NCI-H226 (cell line): Measurements from ENCODE around the gene RANBP9.
A peak's percentile ranks its signal among the peaks of the same experiment; 100 is the strongest.

ENCODE experiments used
- DNase-seq: peaks from one replicate; pipeline ENCODE4 v3.0.0-alpha.2; 2015

Gene RANBP9

GRCh38 chr6:13677878-13678254 lies 33.8 kb downstream of the RANBP9 start:
- DNase-seq, result no peak

DNA sequence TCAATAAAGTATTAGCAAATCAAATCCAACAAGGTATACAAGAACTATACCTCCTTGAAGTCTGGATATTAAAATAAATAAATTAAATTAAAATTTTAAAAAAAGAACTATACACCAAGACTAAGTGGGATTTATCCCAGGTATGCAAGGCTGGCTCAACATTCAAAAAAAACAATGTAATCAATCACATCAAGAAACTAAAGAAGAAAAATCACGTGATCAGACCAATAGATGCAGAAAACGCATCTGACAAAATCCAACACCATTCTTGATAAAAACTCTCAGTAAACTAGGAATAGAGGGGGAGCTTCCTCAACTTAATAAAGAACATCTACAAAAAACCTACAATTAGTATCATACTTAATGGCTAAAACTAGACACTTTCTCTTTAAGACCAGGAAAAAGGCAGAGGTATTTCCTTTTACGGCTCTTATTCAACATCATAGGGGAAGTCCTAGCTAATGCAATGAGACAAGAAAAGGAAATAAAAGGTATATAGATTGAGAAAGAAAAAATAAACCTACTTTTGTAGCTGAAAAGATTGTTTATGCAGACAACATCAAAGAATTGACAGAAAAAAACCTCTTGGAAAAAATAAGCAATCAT lies 35.0 kb downstream of the RANBP9 start:
- DNase-seq, result no peak

GRCh38 chr6:13674533-13675190 lies 37.0 kb downstream of the RANBP9 start:
- no peak for DNase-seq

GRCh38 chr6:13673825-13674444 lies 37.7 kb downstream of the RANBP9 start:
- DNase-seq, result no peak

- DNase-seq, result no peak
These were observed 38.3 kb downstream of the RANBP9 start for GRCh38 chr6:13673368-13673767.

- no peak for DNase-seq
These were observed 38.7 kb downstream of the RANBP9 start for GRCh38 chr6:13672904-13673303.

GRCh38 chr6:13671548-13672127 lies 40.0 kb downstream of the RANBP9 start:
- no peak for DNase-seq

DNA sequence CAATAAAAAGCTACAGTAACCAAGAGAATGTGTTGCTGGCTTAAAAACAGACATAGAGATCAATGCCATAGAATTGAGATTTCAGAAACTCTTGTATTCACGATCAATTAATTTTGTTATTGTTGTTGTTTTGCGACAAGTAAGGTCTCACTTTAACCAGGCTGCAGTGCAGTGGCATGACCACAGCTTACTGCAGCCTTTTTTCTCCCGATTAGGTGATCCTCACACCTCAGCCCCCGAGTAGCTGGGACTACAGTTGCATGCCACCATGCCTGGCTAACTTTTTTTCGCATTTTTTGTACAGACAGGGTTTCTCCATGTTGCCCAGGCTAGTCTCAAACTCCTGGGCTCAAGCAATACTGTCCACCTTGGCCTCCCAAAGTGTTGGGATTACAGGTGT lies 42.2 kb downstream of the RANBP9 start:
- DNase-seq, result no peak

GRCh38 chr6:13668291-13668928 lies 43.2 kb downstream of the RANBP9 start:
- DNase-seq, result peak; percentile 59

GRCh38 chr6:13667655-13668054 lies 44.0 kb downstream of the RANBP9 start:
- no peak for DNase-seq

DNA sequence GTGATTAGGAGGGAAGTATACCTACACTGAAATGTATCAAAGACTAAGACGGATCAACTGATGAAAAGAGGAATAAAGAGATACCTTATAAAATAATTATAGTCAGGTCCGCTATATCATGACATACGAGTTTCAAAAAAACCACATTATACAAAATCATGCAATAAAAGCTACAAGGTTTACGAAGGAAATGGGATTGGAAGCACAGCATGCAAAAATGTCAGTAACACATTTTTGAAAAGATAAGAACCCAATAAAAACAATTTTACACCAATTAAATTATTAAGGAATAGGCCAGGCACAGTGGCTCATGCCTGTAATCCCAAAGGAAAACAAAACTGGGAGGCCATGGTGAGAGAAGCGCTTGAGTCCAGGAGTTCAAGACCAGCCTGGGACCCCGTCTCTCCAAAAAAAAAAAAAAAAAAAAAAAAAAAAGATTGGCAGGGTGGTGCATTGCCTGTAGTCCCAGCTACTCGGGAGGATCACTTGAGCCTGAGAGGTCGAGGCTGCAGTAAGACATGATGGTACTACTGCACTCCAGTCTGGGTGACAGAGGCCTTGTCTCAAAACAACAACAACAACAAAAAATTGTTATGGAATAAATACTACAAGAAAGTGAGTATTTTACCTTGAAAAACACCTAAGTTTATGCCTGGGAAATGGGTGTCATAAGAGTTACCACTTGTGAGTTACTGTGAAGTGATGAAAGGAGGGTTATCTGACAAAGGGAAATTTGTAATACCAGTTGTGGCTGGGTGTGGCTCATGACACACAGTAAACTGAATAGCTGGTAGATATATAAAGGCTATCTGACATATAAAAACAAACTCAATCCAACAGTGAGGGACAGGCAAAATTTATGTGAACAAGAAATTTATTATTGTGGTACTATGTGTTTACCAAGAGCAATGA lies 45.2 kb downstream of the RANBP9 start:
- peak; percentile 52 for DNase-seq

DNA sequence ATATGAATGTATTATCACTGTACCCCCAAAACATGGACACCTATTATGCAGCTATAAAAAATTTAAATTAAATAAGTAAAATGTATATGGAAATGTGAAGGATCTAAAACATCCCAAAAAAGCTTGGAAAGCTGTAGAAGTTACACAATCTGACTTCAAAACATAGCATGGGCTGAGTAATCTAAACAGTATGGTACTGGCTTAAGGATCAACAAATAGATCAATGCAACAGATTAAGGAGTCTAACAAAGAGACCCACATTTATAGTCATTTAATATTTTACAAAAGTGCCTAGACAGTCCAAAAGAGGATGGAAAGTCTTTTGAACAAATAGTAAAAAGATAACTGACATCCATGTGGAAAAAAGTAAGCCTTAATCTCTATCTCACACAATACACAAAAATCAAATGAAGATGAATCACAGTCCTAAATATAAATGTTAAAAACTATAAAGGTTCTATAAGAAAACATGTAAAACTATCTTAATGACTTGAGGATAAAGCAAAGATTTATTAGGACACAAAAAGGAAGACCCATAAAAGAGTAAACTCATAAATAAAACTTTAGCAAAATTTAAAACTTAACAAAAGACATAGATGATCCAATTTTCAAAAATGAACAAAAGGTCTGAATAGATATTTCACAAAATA lies 46.8 kb downstream of the RANBP9 start:
- DNase-seq, result no peak

DNA sequence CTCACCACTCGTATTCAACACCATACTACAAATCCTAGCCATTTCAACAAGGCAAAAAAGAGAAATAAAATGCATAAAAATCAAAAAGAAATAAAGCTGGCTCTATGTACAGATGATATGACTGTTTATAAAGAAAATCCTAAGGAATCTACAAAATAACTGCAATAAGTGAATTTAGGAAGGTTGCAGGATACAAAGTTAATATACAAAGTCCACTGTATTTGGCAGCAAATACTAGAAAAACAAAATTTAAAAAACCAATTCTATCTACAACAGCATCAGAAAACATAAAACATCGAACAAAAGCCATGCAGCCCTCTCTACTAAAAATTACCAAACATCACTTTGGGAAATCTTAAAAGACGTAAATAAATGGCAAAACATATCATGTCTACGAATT lies 47.6 kb downstream of the RANBP9 start:
- DNase-seq, result no peak

- no peak for DNase-seq
These were observed 48.8 kb downstream of the RANBP9 start for GRCh38 chr6:13662651-13663334.

GRCh38 chr6:13661647-13662046 lies 50.0 kb downstream of the RANBP9 start:
- no peak for DNase-seq

DNA sequence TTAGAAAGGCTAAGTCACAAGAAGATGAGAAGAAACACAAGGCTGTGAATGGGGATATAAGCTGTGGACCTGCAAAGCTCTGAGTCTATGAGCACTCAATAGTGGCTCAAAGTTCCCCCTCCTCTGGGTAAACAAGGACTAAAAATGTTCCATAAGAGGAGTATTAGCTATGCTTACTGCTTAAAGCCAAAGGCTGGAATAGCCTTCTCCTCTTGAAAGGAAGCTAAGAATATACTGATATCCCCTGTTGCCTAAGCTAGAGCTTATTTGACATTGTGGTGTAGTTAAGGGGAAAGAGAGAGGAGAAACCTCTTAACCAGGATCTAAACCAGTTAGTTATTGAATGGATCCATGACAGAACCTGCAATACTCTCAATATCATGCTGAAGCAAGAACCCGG lies 50.7 kb downstream of the RANBP9 start:
- DNase-seq, result no peak

GRCh38 chr6:13660273-13660672 lies 51.4 kb downstream of the RANBP9 start:
- DNase-seq, result no peak

DNA sequence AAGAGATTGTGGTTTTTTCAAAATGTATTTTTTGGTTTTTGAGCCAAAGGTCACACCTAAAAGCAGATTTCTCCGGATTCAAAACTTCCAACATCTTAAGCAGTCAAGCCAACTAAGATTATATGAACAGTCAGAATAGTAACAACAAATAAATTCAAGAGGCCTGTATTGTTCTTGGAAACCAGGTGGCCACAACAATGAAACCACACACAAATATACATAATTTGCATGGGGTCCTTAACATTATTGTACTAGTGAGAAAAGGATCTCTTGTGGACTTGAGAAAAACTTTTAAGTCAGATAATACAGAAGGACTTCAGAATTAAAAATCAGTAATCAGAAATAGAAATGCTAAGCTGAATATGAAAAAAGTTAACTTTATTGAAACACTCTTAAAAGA lies 55.9 kb downstream of the RANBP9 start:
- no peak for DNase-seq

DNA sequence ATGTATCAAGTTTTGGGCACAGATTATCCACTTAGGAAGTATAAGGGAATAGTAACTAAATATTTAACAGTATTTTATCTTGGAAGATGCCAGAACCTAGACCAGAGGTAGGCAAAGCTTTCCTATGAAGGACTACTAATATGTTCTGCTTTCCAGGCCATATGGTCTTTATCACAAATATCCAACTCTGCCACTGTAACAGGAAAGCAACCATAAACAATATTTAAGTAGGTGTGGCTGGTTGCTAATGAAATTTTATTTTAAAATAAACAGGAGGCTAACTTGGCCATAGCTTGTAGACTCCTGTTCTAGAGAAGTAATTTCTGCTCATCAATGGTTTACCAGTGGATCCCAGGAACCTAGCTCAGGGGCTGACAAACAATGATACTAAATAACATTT lies 57.1 kb downstream of the RANBP9 start:
- no peak for DNase-seq

DNA sequence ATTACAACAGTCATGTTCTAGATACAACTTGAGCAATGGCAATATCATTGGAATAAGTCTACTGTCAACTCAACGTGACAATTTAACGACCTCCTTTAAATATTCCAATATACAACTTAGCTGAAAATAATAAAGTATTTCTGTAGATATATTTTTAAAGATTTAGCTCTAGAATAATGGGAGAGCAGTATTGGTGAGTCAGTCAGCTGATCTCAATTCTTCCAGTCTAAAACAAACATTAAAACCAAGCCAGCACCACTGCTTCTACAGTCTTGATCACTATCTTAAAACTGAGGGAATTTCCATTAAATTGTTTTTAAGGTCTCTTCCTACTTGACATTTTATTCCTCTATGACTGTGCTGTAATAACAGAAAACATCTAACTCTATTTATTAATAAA lies 58.3 kb downstream of the RANBP9 start:
- DNase-seq, result no peak

DNA sequence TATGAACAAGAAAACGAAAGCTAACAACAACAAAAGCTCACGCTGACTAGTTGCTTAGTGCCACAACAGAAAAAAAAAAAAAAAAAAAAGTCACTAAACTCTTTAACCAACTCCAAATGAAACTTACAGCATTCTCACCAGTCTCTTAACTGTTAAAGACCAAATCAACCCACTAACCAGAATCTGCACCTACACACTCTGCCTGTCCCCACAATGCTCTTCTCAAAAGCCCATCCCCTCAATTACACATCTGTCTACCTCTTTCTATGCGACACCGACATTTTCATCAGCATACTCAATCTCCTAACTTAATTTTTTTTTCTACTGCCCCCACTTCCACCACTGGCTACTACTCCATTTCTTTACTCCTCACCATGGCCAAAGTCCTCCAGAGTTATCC lies 62.2 kb downstream of the RANBP9 start:
- no peak for DNase-seq

DNA sequence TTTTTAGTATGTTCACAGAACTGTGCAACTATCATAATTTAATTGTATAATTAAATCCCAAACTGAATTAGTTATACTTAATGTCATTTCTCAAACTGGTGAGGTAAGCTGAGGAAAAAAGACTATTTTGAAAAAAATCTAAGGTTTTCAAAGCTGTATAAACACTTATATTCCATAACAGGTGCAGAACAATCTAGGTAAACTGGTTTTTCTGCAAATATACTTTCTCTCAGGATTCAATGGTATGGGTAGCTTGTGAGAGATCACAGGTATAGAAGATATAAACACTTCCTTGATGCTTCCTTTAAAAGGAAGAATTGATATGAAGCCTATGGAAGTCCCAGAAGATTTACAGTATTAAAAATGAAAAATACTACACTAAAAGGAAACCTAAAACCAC lies 62.8 kb downstream of the RANBP9 start:
- DNase-seq, result no peak
